Tibial nerve (tissue), 4 donors: ENCODE data around the gene CSNK1D.

Experiments used
- EP300 ChIP-seq, 2 donors: sonication (generic); formaldehyde crosslinking; IDR thresholded peaks; one replicate each; pipeline ENCODE4 v1.6.1; 2017; ENCODE audit warnings: antibody characterized with exemption in 2 of 2, mild to moderate bottlenecking in 1 of 2
- POLR2A ChIP-seq, 2 donors: fragments of 450-650 bp; IDR thresholded peaks; one replicate each; pipeline ENCODE4 v1.6.1; 2017; ENCODE audit warnings: antibody characterized with exemption in 2 of 2, mild to moderate bottlenecking in 2 of 2, moderate library complexity in 2 of 2
- TF ChIP-seq, protein P1 (sequence below), 5 experiments: fragments of 200-600 bp in 3 of 5; fragments of 450-650 bp in 2 of 5; sonication (generic) in 3 of 5; IDR thresholded peaks; one replicate each; pipeline ENCODE4 v1.5.1; 2016 to 2019; ENCODE audit warnings: antibody characterized with exemption in 5 of 5, mild to moderate bottlenecking in 3 of 5, moderate library complexity in 2 of 5

- TF ChIP-seq, protein P1, sequence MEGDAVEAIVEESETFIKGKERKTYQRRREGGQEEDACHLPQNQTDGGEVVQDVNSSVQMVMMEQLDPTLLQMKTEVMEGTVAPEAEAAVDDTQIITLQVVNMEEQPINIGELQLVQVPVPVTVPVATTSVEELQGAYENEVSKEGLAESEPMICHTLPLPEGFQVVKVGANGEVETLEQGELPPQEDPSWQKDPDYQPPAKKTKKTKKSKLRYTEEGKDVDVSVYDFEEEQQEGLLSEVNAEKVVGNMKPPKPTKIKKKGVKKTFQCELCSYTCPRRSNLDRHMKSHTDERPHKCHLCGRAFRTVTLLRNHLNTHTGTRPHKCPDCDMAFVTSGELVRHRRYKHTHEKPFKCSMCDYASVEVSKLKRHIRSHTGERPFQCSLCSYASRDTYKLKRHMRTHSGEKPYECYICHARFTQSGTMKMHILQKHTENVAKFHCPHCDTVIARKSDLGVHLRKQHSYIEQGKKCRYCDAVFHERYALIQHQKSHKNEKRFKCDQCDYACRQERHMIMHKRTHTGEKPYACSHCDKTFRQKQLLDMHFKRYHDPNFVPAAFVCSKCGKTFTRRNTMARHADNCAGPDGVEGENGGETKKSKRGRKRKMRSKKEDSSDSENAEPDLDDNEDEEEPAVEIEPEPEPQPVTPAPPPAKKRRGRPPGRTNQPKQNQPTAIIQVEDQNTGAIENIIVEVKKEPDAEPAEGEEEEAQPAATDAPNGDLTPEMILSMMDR (IDR thresholded peaks at IDR 0.05): no peak
- TF ChIP-seq POLR2A (IDR thresholded peaks at IDR 0.05) (no peak), EP300 (IDR thresholded peaks at IDR 0.05) (no peak)
These were observed 40.4 kb downstream of the CSNK1D start for GRCh38 chr17:82232876-82233785.
